Stimulated activated naive B cell treated with anti-CD40 and anti-IgM and Interleukin-4, amounts not matched to agents 10 μg/mL and 1 μg/mL and 100 μg/mL, for 72 hours (primary cell): ENCODE data around the gene POU5F1.
"Not testable (repeated sequence)": the region's sequence is repeated elsewhere in the genome, so short reads cannot be mapped to it uniquely, and the experiment has no call there.

Experiments
- ATAC-seq, 2 donors: fragments of 150-1000 bp; cut with Tn5 transposase; replicated peaks; 2 replicates each; pipeline ENCODE4 v1.10.0; 2021; ENCODE audit warnings: moderate library complexity in 1 of 2
- DNase-seq: peaks from one replicate; pipeline ENCODE4 v3.0.0; 2021
- H3K27ac Mint-ChIP-seq: one replicate; pipeline ENCODE4 v1.8.0; 2022; ENCODE audit warnings: mild to moderate bottlenecking, mixed read lengths
- H3K27me3 Mint-ChIP-seq, 2 donors: one replicate each; pipeline ENCODE4 v1.8.0; 2022; ENCODE audit warnings: mixed read lengths in 2 of 2
- H3K36me3 Mint-ChIP-seq, 2 donors: one replicate each; pipeline ENCODE4 v1.8.0; 2022; ENCODE audit warnings: mixed read lengths in 2 of 2, mild to moderate bottlenecking in 1 of 2
- H3K4me1 Mint-ChIP-seq, 2 donors: one replicate each; pipeline ENCODE4 v1.8.0; 2022; ENCODE audit warnings: mixed read lengths in 2 of 2, mild to moderate bottlenecking in 1 of 2
- H3K4me3 Mint-ChIP-seq, 2 donors: one replicate each; pipeline ENCODE4 v1.8.0; 2022; ENCODE audit warnings: mild to moderate bottlenecking in 2 of 2, mixed read lengths in 2 of 2, moderate library complexity in 1 of 2
- H3K9me3 Mint-ChIP-seq, 2 donors: one replicate each; pipeline ENCODE4 v1.8.0; 2022; ENCODE audit warnings: mixed read lengths in 2 of 2, mild to moderate bottlenecking in 1 of 2

POU5F1 gene

DNA sequence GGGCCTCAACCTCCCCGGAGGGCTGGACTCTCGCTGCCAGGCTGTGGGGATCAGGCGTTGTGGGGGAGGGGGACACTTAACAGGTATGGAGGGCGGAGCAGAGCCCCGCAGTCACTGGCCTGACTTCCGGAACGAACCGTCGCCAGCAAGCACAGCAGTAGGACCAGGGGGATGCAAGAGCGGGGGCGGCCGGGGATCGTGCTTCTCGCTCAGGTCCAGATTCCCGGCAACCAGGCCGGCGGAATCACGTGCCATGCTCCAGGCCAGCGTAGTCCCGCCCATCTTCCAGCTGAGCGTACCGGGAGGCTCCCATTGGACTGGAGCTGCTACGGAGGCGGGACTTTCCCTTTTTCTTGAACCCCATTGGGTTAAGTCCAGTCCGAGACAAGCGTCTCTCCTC lies 10.0 kb upstream of the POU5F1 start:
- peak; percentile 84 for DNase-seq
- ATAC-seq, result peak; percentile 98 to 99
- Mint-ChIP-seq H3K9me3 (no peaks in the 10 kb centered on the region), H3K27me3 (no peaks in the 10 kb centered on the region), H3K4me3 (peak overlapping the region; percentile 88 to 94), H3K4me1 (peaks cover 18 to 19% of the 10 kb centered on the region in 2 donors), H3K36me3 (peaks cover 0 to 4% of the 10 kb centered on the region in 2 donors), H3K27ac (peak overlapping the region; percentile 94)

DNA sequence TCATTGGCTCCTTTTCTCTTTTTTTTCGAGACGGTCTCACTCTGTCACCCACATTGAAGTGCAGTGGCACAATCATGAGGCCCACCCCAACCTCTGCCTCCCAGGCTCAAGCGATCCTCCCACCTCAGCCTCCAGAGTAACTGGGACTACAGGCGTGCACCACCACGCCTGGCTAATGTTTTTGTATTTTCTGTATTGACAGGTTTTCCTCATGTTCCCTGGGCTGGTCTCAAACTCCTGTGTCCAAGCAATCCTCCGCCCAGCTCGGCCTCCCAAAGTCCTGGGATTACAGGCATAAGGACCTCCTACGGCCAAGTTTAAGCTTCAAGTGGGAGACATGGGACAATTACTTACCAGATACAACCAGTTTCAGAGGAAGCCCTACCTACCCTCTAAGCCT lies 9.4 kb upstream of the POU5F1 start:
- H3K4me3 Mint-ChIP-seq, result peak overlapping the region; percentile 88 to 94
- ATAC-seq, result no peak
- peaks cover 17 to 19% of the 10 kb centered on the region in 2 donors for H3K4me1 Mint-ChIP-seq

DNA sequence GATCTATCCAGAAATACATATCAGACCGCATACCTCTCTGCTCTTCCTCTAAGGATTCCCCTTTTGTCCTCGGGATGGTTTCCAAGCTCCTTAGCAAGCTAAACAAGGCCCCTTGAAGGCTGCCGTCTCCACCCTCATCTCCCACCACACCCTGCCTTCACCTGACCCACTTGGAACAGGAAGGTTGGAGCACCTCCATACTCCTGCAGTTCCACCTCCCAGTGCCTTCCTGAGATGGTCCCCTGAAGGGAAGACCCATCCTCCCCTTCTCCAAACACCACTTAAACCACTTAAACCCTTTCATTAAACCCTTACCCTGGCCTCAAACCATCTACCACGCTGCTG lies 8.5 kb upstream of the POU5F1 start:
- Mint-ChIP-seq H3K36me3 (peaks cover 0 to 4% of the 10 kb centered on the region in 2 donors), H3K27ac (no peak overlapping the region), H3K4me1 (peaks cover 17 to 19% of the 10 kb centered on the region in 2 donors), H3K27me3 (no peaks in the 10 kb centered on the region), H3K9me3 (no peaks in the 10 kb centered on the region), H3K4me3 (no peak overlapping the region)
- DNase-seq (no peak), ATAC-seq (no peak)

More for the DNA sequence above, 9.4 kb upstream of the POU5F1 start:
- peak overlapping the region; percentile 94 for H3K27ac Mint-ChIP-seq
- peaks cover 0 to 4% of the 10 kb centered on the region in 2 donors for H3K36me3 Mint-ChIP-seq
- H3K9me3 Mint-ChIP-seq, result no peaks in the 10 kb centered on the region
- DNase-seq, result no peak
- no peaks in the 10 kb centered on the region for H3K27me3 Mint-ChIP-seq

DNA sequence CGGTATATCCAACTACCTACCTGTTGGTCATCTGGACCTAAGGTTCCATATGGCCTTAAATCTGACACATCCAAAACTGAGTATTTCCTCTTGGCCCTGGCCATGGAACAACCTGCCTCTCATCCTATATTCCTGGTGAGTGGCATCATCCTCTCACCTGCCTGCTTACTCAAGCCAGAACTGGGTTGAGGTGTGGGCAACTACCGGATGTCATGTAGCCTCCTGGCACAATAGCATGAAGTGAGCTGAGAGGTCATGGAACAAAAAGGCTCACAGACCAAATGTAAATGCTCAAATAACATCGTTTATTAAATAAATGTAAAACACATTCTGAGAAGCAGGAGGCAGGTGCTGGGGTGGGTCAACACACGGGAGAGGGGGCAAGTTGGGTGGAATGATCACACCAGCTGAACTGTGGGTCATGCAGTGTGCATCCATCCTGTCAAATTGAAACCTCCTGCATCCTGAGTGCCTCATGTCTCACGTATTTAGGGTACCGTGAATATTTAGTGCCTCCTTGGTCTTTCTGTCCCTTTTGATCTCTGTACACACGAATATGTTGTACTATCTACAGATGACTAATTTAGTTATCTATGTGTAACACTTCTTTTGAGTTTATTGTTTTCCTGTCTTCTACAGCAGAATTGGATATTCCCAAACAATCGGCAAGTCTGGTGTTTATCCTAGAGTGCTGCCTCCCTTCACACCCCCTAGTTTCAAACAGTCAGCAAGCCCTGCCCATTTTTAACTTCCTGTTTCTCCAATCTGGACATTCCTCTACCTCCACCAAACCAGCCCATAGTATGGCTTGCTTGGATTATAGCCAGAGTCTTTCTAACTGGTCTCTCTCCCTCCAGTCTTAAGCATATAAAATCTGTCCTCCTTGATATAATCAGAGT lies 7.9 kb upstream of the POU5F1 start:
- DNase-seq (no peak), ATAC-seq (peak in 1 of 2 donors; percentile 17)
- Mint-ChIP-seq H3K36me3 (peaks cover 0 to 4% of the 10 kb centered on the region in 2 donors), H3K27ac (peak overlapping the region; percentile 2), H3K4me3 (no peak overlapping the region), H3K4me1 (peaks cover 17 to 19% of the 10 kb centered on the region in 2 donors), H3K27me3 (no peaks in the 10 kb centered on the region), H3K9me3 (no peaks in the 10 kb centered on the region)

DNA sequence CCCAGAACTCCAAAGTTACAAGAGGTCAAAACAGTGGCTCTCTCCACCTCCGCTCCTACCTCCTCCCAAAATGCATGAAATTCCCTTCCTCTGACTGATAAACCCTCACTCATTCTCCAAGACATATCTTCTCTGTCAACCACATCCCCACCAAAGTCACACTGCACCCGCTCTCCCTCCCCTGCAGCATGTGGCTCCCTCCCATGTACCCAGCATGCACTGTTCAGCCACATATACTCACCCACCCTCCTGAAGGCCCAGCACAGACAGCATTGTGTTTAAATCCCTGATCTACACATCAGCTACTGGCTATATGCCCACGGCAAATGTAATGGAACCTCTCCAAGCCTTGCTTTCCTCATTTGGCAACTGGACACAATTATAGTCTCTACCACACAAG lies 5.5 kb upstream of the POU5F1 start:
- ATAC-seq, result no peak
- Mint-ChIP-seq H3K9me3 (no peaks in the 10 kb centered on the region), H3K4me3 (no peak overlapping the region), H3K4me1 (peaks cover 17 to 19% of the 10 kb centered on the region in 2 donors), H3K27me3 (no peaks in the 10 kb centered on the region), H3K36me3 (peaks cover 0 to 4% of the 10 kb centered on the region in 2 donors), H3K27ac (no peak overlapping the region)
- no peak for DNase-seq

DNA sequence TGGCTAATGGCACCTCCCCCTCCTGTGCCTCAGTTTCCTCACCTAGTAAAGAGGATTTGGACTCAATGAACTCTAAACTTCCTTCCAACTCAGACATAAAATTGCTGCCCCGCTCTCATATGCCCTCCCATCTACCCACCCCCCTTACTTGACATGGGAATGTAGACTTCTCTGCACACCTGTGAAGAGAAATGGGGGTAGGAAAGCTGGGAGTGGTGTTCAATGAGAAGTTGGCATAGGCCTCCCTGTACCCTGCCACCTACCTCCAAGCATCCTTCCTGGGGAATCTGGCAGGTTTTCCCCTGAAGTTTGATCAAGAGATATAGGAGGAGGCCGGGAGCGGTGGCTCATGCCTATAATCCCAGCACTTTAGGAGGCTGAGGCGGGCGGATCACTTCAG lies 3.9 kb upstream of the POU5F1 start:
- H3K27me3 Mint-ChIP-seq, result no peaks in the 10 kb centered on the region
- peaks cover 0 to 4% of the 10 kb centered on the region in 2 donors for H3K36me3 Mint-ChIP-seq
- H3K4me3 Mint-ChIP-seq, result no peak overlapping the region
- DNase-seq (no peak), ATAC-seq (no peak)
- H3K9me3 Mint-ChIP-seq, result no peaks in the 10 kb centered on the region
- no peak overlapping the region for H3K27ac Mint-ChIP-seq
- peaks cover 6 to 10% of the 10 kb centered on the region in 2 donors for H3K4me1 Mint-ChIP-seq

DNA sequence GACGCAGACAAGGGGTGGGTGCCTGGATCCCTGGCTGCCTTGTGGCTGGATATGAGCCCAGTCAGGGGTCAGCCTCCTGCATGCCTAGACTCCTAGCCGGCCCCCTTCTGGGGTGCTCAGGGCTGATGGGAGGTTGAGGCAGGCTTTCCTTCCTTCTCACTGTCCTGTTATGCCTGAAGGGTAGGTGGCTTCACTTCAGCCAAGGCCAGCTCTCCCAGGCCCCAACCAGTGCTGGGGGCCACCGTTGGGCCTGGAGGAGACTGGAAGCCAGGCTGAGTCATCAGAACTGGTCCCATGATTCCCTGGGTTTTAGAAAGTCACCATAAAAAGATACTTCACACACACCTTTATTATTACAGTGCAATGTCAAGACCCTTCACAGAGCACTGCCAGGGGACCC lies 2.9 kb upstream of the POU5F1 start:
- Mint-ChIP-seq H3K4me1 (peaks cover 0 to 2% of the 10 kb centered on the region in 2 donors), H3K36me3 (peaks cover 0 to 4% of the 10 kb centered on the region in 2 donors), H3K4me3 (no peak overlapping the region), H3K9me3 (no peaks in the 10 kb centered on the region), H3K27me3 (no peaks in the 10 kb centered on the region), H3K27ac (no peak overlapping the region)
- DNase-seq (no peak), ATAC-seq (no peak)

DNA sequence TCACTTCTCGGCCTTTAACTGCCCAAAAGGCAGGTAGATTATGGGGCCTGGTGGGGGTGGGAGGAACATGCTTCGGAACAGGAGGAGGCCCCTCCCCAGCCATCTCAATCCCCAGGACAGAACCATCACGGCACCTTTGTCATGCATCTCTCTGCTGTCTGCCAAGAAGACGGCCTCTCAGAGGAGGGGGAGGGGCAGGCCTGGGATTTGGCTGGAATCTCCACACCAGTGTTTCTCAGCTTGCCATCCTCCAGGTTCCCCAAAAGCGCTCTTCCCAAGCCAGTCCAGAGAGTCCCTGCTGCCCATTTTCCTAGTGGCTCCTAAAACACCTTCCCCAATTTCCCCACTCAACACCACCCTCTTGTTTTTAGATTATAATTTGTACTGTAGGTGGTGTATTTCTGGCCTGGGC lies 2.5 kb upstream of the POU5F1 start:
- Mint-ChIP-seq H3K36me3 (peaks cover 0 to 4% of the 10 kb centered on the region in 2 donors), H3K4me1 (peaks cover 0 to 2% of the 10 kb centered on the region in 2 donors), H3K9me3 (no peaks in the 10 kb centered on the region), H3K27ac (no peak overlapping the region), H3K4me3 (no peak overlapping the region), H3K27me3 (no peaks in the 10 kb centered on the region)
- no peak for DNase-seq
- ATAC-seq, result no peak

DNA sequence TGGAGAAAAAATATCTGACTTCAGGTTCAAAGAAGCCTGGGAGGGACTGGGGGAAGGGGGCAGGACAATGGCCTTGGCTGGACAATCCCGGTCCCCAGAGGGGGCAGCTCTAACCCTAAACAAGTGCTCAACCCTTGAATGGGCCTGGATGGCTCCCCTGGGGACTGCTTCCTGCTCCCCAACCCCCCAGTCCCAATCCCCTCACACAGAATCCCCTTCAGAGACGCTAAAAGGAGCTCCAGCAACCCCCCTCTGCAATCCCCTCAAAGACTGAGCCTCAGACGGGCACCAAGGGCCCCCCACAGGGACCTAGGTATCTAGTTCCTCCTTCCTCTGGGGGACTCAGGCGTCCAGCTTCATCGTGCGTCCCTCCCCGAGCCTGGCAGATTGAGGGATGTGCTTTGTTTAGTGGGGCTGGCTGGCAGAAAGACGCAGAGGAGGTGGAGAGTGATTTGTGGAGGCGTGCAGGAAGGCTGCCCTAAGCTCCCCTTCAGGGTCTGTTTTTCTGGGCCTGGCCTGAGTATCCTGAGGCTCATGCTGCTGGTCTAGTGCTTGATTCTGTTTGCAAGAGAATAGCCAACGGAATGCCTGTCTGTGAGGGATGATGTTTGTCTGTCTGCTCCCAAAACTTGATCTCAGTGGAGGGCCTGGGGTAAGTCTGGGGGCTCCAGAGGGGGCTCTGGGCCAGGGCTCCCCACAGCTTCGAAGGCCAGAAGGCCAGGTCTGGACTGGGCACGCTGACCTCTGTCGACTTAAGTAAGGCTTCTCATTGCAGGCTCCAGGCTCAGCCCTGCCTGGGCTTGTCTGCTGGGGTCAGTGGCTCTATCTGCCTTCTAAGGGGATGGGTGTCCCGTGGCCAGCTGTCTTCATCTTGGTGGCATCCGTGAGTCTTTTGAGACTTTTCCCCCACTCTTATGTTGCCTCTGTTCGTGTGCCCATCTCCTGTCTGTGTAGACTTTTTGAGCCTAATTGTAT lies 1.7 kb upstream of the POU5F1 start:
- Mint-ChIP-seq H3K36me3 (no peaks in the 10 kb centered on the region), H3K27ac (no peak overlapping the region), H3K27me3 (no peaks in the 10 kb centered on the region), H3K4me3 (no peak overlapping the region), H3K9me3 (no peaks in the 10 kb centered on the region), H3K4me1 (no peaks in the 10 kb centered on the region)
- no peak for ATAC-seq
- no peak for DNase-seq

DNA sequence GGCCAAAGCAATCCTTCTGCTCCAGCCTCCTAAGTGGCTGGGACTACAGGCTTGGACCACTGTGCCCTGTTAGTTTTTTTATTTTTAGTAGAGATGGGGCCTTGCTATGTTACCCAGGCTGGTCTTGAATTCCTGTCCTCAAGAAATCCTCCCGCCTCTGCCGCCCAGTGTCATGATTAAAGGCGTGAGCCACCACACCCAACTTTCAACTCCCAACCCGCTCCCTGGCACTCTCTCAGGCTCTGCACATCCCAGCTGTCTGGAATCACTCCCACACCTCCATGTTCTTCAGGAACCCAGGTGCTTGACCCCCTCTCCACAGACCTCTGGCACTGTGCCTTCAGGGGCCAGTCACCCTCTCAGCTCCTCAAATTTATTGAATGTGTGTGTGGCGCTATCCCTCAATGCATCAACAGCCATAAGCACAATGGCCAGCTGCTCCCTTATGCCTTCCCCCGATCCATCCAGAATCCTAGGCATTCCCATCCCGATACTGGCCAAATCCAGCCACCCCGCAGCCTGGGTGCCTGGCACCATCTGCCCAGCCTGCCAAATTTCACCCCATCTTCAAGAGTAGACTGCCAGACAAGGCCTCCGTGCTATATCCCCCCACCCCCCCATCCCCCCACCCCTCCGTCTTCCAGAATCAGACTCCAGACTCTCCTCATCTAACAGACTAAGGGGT lies 647 bp upstream of the POU5F1 start:
- H3K4me3 Mint-ChIP-seq, result no peak overlapping the region
- no peaks in the 10 kb centered on the region for H3K27me3 Mint-ChIP-seq
- no peaks in the 10 kb centered on the region for H3K9me3 Mint-ChIP-seq
- no peaks in the 10 kb centered on the region for H3K36me3 Mint-ChIP-seq
- DNase-seq (no peak), ATAC-seq (no peak)
- no peak overlapping the region for H3K27ac Mint-ChIP-seq
- peaks cover under 1 to 1% of the 10 kb centered on the region in 2 donors for H3K4me1 Mint-ChIP-seq

DNA sequence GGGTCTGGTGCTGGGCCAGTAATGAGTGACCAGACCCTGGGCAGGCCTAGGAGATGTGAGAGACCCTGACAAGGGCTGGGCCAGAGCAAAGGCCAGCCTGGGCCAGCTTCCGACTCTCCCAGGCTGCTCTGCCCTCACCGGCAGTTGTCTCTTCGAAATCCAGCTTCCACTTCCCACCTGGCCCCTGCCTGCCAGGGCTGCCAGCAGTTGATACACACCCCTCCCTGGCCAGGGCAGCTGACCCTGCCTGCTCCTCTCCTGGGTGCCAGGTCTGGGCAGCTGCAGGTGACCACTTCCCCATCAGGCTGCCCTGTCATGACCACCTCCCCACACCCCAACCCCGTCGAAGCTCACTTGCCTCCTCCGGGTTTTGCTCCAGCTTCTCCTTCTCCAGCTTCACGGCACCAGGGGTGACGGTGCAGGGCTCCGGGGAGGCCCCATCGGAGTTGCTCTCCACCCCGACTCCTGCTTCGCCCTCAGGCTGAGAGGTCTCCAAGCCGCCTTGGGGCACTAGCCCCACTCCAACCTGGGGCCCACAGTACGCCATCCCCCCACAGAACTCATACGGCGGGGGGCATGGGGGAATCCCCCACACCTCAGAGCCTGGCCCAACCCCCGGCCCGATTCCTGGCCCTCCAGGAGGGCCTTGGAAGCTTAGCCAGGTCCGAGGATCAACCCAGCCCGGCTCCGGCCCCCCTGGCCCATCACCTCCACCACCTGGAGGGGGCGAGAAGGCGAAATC lies 453 bp downstream of the POU5F1 start:
- not testable (repeated sequence) for DNase-seq, ATAC-seq, H3K36me3 Mint-ChIP-seq, H3K27me3 Mint-ChIP-seq, H3K4me3 Mint-ChIP-seq, H3K27ac Mint-ChIP-seq, H3K9me3 Mint-ChIP-seq
- H3K4me1 Mint-ChIP-seq, result peaks cover 4 to 10% of the 10 kb centered on the region in 2 donors

DNA sequence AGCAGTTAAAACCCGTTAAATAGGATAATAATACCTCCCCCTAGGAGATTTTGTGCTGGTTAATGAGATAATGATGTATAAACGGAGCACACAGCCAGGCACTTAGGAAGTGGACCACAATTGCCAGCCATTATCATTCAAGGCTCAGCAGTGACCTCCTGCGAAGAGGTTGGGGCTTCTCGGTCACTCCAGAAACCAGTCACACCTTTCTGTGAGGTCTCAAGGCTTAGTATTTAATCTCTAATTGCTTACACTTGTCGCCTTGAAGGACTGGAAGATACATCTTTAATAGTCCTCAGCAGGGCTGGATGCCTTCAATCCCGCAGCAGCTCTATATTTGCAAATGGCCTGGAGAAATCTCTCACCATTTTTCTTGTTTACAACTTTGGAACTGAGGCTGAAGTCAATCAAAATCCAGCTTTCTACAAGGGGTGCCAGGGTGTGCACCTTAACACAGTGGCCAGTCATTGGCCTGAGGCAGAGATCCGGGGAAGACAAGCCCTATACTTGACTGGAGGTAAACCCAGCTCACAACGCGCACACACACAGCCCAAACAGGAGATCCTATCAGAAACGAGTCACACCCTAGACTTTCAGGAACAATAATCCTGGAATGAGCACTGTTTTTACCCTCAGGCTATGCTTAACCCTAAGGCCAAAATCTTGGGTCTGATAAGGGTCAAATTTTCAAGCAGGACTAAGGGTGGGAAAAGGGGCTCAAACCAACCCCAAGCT lies 1.2 kb downstream of the POU5F1 start:
- H3K4me1 Mint-ChIP-seq, result peaks cover 8 to 15% of the 10 kb centered on the region in 2 donors
- no peak overlapping the region for H3K27ac Mint-ChIP-seq
- no peak overlapping the region for H3K4me3 Mint-ChIP-seq
- no peaks in the 10 kb centered on the region for H3K36me3 Mint-ChIP-seq
- no peaks in the 10 kb centered on the region for H3K27me3 Mint-ChIP-seq
- ATAC-seq (no peak), DNase-seq (no peak)
- no peaks in the 10 kb centered on the region for H3K9me3 Mint-ChIP-seq

DNA sequence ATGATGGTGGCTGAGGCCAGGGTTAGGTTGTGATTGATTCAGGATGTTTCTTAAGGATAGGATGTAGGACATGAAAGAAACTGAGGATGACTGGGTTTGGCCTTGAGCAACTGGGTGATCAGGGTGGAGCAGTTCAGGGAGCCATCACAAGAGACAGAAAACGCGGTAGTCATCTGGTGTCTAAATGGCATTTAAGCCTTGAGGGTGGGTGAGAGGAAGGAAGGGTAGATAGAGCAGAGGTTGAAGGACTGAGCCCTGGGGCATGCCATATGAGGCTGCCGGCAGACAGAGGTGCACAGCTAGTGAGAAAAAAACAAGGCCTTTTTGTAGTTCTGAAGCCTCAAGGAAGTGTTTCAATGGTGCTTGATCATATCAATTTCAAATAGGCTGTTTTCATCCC lies 1.9 kb downstream of the POU5F1 start:
- no peak for ATAC-seq
- peaks cover 0 to 2% of the 10 kb centered on the region in 2 donors for H3K36me3 Mint-ChIP-seq
- peaks cover 10 to 18% of the 10 kb centered on the region in 2 donors for H3K4me1 Mint-ChIP-seq
- H3K27me3 Mint-ChIP-seq, result no peaks in the 10 kb centered on the region
- no peak overlapping the region for H3K4me3 Mint-ChIP-seq
- no peak for DNase-seq
- H3K27ac Mint-ChIP-seq, result no peak overlapping the region
- no peaks in the 10 kb centered on the region for H3K9me3 Mint-ChIP-seq
